Adrenal gland (tissue), 12 donors: ENCODE data around the gene SECTM1. TPM values are rescaled to one million over a fixed set of nuclear protein-coding genes. Genes with fewer than 3 reads are reported as not detected.
A peak's percentile ranks its signal among the peaks of the same experiment; 100 is the strongest.

ENCODE experiments used
- DNase-seq, 7 donors: peaks; one replicate each; pipeline ENCODE4 v3.0.0-alpha.2; 2019 to 2020
- H3K27ac ChIP-seq, 5 donors: fragments of 200-600 bp; sonication (generic) in 4 of 5; 1 replicate in 3 of 5; 2 replicates in 2 of 5; pipeline versions ENCODE4 v1.5.1 to v1.8.0; 2016 to 2020; ENCODE audit warnings: mild to moderate bottlenecking in 1 of 5
- H3K27me3 ChIP-seq: fragments of 200-600 bp; 2 replicates; pipeline ENCODE4 v1.8.0; 2021
- H3K36me3 ChIP-seq, 2 donors: fragments of 200-600 bp; replicated peaks in 1 of 2; 1 replicate in 1 of 2; 2 replicates in 1 of 2; pipeline versions ENCODE4 v1.5.1 to v1.8.0; 2018 to 2022
- H3K4me1 ChIP-seq, 2 donors: fragments of 200-600 bp; replicated peaks in 1 of 2; 1 replicate in 1 of 2; 2 replicates in 1 of 2; pipeline versions ENCODE4 v1.5.1 to v1.8.0; 2018 to 2021
- H3K4me3 ChIP-seq, 4 donors: fragments of 200-600 bp; sonication (generic) in 3 of 4; one replicate each; pipeline ENCODE4 v1.5.1; 2016 to 2018
- H3K9me3 ChIP-seq, 3 donors: fragments of 200-600 bp; sonication (generic) in 1 of 3; replicated peaks in 1 of 3; 1 replicate in 2 of 3; 2 replicates in 1 of 3; pipeline versions ENCODE4 v1.5.1 to v1.8.0; 2016 to 2021
- CTCF ChIP-seq, 6 experiments: fragments of 450-650 bp in 4 of 6; fragments of 200-600 bp in 2 of 6; sonication (generic) in 1 of 6; IDR thresholded peaks; 1 replicate in 5 of 6; 2 replicates in 1 of 6; pipeline versions ENCODE4 v1.5.1 to v1.8.0; 2016 to 2021; ENCODE audit warnings: antibody characterized with exemption in 6 of 6, mild to moderate bottlenecking in 2 of 6, moderate library complexity in 1 of 6
- POLR2A ChIP-seq, 2 donors: fragments of 450-650 bp; IDR thresholded peaks; one replicate each; pipeline ENCODE4 v1.6.1; 2017; ENCODE audit warnings: antibody characterized with exemption in 2 of 2, mild to moderate bottlenecking in 2 of 2, moderate library complexity in 1 of 2
- whole genome bisulfite sequencing, 4 donors: extraction: QIAGEN DNeasy Blood & Tissue Kit in 2 of 4; methylation state at CpG; one replicate each; pipeline versions ENCODE4 v1.1.5 to v1.1.7; 2013 to 2017; 5-methylcytosine and 5-hydroxymethylcytosine counted together
- intact Hi-C, 2 donors: fragments of 100-400 bp; cut with DNase I; formaldehyde crosslinking; loops; one replicate each; pipeline versions ENCODE4 v1.14.1 to v1.15.0; 2022 to 2023
- polyA plus RNA-seq, 3 donors: library from polyadenylated mRNA; stranded (reverse); fragments of 200-250 nt in 2 of 3; fragments of 350-450 nt in 1 of 3; fragmentation: Illumina TruSeq in 1 of 3; extraction: RNeasy Lipid Tissue Mini Kit (QIAGEN cat#74804) in 1 of 3; gene quantifications; one replicate each; pipeline ENCODE4 v1.2.3, GENCODE V29; 2013 to 2014
- total RNA-seq, 9 donors: library from RNA; depleted of rRNA in 4 of 9; stranded (reverse); fragments of >200 nt in 4 of 9; fragments of 120-200 nt in 1 of 9; fragmentation: NEBNext Ultra II Directional in 1 of 9; extraction: Animal tissue kit (Norgen Biotek cat#: 25700) in 1 of 9; gene quantifications; one replicate each; pipeline versions ENCODE4 v1.1.0 to v1.2.4, GENCODE V29; 2013 to 2023
- donor health status: healthy with polysubstance abuse.
- donor health status: Bipolar disorder and iron deficiency.
- donor health status: DM: yes; HTN: yes; CAD: no.
- donor health status: DM: no; HTN: no; CAD: no.
- donor health status: DM: no; HTN: no; CAD: no.
- donor health status: DM: yes; HTN: yes; CAD: no.

The SECTM1 gene
- total and polyA plus RNA-seq, 12 donors: 1.2 to 24.3 (median 5.9) TPM

GRCh38 chr17:82331345-82331939, 2.1 kb downstream of the SECTM1 start:
- Histone ChIP-seq H3K27me3 (no peaks in the 10 kb centered on the region), H3K4me1 (peaks cover 12 to 27% of the 10 kb centered on the region in 2 donors), H3K9me3 (no peaks in the 10 kb centered on the region), H3K4me3 (no peak overlapping the region), H3K36me3 (no peaks in the 10 kb centered on the region), H3K27ac (no peak overlapping the region)
- WGBS, 4 donors: 90 to 97% (median 92%) methylated on average over 24 to 25 of the region's 25 CpGs
- TF ChIP-seq CTCF (IDR thresholded peaks at IDR 0.05) (no peak), POLR2A (IDR thresholded peaks at IDR 0.05) (no peak)
- intact Hi-C loops: no loop called here
- DNase-seq: no peak

- TF ChIP-seq CTCF (IDR thresholded peaks at IDR 0.05) (no peak), POLR2A (IDR thresholded peaks at IDR 0.05) (no peak)
- peak in 2 of 7 donors; percentile 24 to 36 for DNase-seq
- WGBS, 4 donors: 50 to 82% (median 59%) methylated on average over 7 to 28 of the region's 28 CpGs
These were observed 3.0 kb downstream of the SECTM1 start for GRCh38 chr17:82330322-82331239.

DNA sequence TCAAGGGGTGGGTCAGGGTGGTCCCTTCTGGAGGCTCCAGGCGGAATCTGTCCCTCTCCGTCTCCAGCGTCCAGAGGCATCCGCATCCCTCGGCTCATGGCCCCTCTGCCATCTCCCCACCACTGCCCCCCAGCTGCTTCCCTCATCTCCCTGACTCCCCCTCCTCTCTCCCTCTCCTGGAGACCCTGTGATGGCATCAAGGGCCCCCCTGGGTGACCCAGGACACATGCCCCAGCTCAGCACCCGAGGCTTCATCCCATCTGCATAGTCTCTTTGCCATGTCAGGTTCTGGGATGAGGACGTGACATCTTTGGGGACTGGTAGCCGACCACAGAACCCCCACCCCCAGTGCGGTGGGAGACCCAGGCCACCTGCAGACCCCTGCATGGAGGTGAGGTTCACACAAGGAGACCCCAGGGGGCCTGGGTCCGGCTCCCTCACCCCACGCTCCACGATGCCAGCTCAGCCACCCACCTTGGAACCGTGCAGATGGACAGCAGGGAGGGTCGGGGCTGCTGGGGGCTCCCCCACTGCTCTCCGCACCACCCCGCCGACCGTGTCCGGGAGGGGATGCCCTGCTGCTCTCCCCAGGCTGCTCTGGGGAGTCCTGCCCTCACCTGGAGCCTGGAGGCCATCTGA, 3.8 kb downstream of the SECTM1 start:
- Histone ChIP-seq H3K4me3 (no peak overlapping the region), H3K36me3 (no peaks in the 10 kb centered on the region), H3K27me3 (no peaks in the 10 kb centered on the region), H3K27ac (no peak overlapping the region), H3K4me1 (peaks cover 6 to 13% of the 10 kb centered on the region in 2 donors), H3K9me3 (no peaks in the 10 kb centered on the region)
- TF ChIP-seq CTCF (IDR thresholded peaks at IDR 0.05) (no peak), POLR2A (IDR thresholded peaks at IDR 0.05) (no peak)
- 69 to 85% (median 75%) methylated on average over 9 to 19 of the region's 19 CpGs for WGBS, 4 donors
- intact Hi-C loops: no loop called here
- DNase-seq: no peak

More at GRCh38 chr17:82330322-82331239, 3.0 kb downstream of the SECTM1 start:
- Histone ChIP-seq H3K9me3 (no peaks in the 10 kb centered on the region), H3K36me3 (no peaks in the 10 kb centered on the region), H3K27me3 (no peaks in the 10 kb centered on the region), H3K27ac (no peak overlapping the region), H3K4me3 (no peak overlapping the region), H3K4me1 (peaks cover 12 to 20% of the 10 kb centered on the region in 2 donors)
- intact Hi-C loops: no loop called here

- no peak for DNase-seq
- Histone ChIP-seq H3K36me3 (no peaks in the 10 kb centered on the region), H3K4me1 (peaks cover 0 to 5% of the 10 kb centered on the region in 2 donors), H3K27ac (no peak overlapping the region), H3K27me3 (no peaks in the 10 kb centered on the region), H3K9me3 (no peaks in the 10 kb centered on the region), H3K4me3 (no peak overlapping the region)
- intact Hi-C loops: no loop called here
- no peak for TF ChIP-seq CTCF (IDR thresholded peaks at IDR 0.05)
- TF ChIP-seq POLR2A (IDR thresholded peaks at IDR 0.05): no peak
- 77 to 92% (median 90%) methylated on average over 8 to 15 of the region's 15 CpGs for WGBS, 4 donors
These were observed 4.5 kb downstream of the SECTM1 start for GRCh38 chr17:82328994-82329507.
